GM21423 (cell line): Measurements from ENCODE around the gene TFEB.
A peak's percentile ranks its signal among the peaks of the same experiment; 100 is the strongest.

Source experiments
- ATAC-seq: cut with Tn5 transposase; IDR thresholded peaks from one replicate; pipeline ENCODE4 v1.9.1; 2021; ENCODE audit warnings: mild to moderate bottlenecking, moderate library complexity; ENCODE audit not compliant: unreplicated experiment

The TFEB gene

GRCh38 chr6:41707565-41708200, 27.7 kb downstream of the TFEB start:
- no peak for ATAC-seq

GRCh38 chr6:41706876-41707564, 28.4 kb downstream of the TFEB start:
- ATAC-seq: no peak

GRCh38 chr6:41705996-41706835, 29.2 kb downstream of the TFEB start:
- ATAC-seq: peak; percentile 70

GRCh38 chr6:41705311-41705995, 30.0 kb downstream of the TFEB start:
- ATAC-seq: no peak

GRCh38 chr6:41704656-41705310, 30.6 kb downstream of the TFEB start:
- no peak for ATAC-seq

GRCh38 chr6:41704028-41704427, 31.4 kb downstream of the TFEB start:
- no peak for ATAC-seq

GRCh38 chr6:41702771-41703494, 32.5 kb downstream of the TFEB start:
- ATAC-seq: no peak

- no peak for ATAC-seq
Observed at GRCh38 chr6:41702089-41702745, 33.2 kb downstream of the TFEB start.

- ATAC-seq: no peak
Observed at GRCh38 chr6:41700463-41701347, 34.7 kb downstream of the TFEB start.

- ATAC-seq: no peak
Observed at GRCh38 chr6:41699063-41699462, 36.3 kb downstream of the TFEB start.

- no peak for ATAC-seq
Observed at GRCh38 chr6:41697861-41698781, 37.3 kb downstream of the TFEB start.

- ATAC-seq: no peak
Observed at GRCh38 chr6:41696788-41697187, 38.6 kb downstream of the TFEB start.

GRCh38 chr6:41695825-41696224, 39.6 kb downstream of the TFEB start:
- ATAC-seq: no peak

GRCh38 chr6:41694815-41695526, 40.4 kb downstream of the TFEB start:
- no peak for ATAC-seq

GRCh38 chr6:41693281-41694240, 41.8 kb downstream of the TFEB start:
- no peak for ATAC-seq

- no peak for ATAC-seq
Observed at GRCh38 chr6:41692730-41693129, 42.7 kb downstream of the TFEB start.
